A549 (cell line): ENCODE measurements around the gene HAUS8. TPM values are rescaled to one million over a fixed set of nuclear protein-coding genes. Genes with fewer than 3 reads are reported as not detected.

Source experiments
- ATAC-seq, 2 experiments: fragments of 200-7000 bp in 1 of 2; fragments of >200 bp in 1 of 2; cut with Nextera tagmentation in 1 of 2; cut with Tn5 transposase in 1 of 2; 3 replicates each; pipeline versions ENCODE4 v1.8.0 to v1.9.1; 2018 to 2020; ENCODE audit warnings: mild to moderate bottlenecking in 1 of 2, moderate library complexity in 1 of 2
- CTCF ChIA-PET: fragments of 300-600 bp; sonication (Branson Sonifier 250); formaldehyde crosslinking; extraction: SDS; loops from one replicate; lab custom pipeline; 2021; ENCODE audit warnings: antibody characterized with exemption, inconsistent platforms; lab: Yijun Ruan, JAX
- POLR2A ChIA-PET: fragments of 350-600 bp; formaldehyde crosslinking; extraction: SDS; loops from one replicate; lab custom pipeline; 2021; ENCODE audit warnings: antibody characterized with exemption, inconsistent platforms; lab: Yijun Ruan, JAX
- DNase-seq, 2 experiments: peaks; one replicate each; pipeline versions ENCODE4 v3.0.0 to v3.0.0-alpha.2; 2011 to 2016; ENCODE audit warnings: low read depth in 1 of 2, low spot score in 1 of 2
- FAIRE-seq: peaks from 2 replicates; lab custom pipeline; 2011; peaks lifted over from hg19 to GRCh38; lab: Jason Lieb, UNC
- H3K27ac ChIP-seq, 2 experiments: fragments of >200 bp; sonication (Bioruptor Twin); formaldehyde crosslinking; 3 replicates each; pipeline ENCODE4 v1.5.1; 2016 to 2017
- H3K4me1 ChIP-seq: fragments of >200 bp; sonication (Bioruptor Twin); formaldehyde crosslinking; 3 replicates; pipeline ENCODE4 v1.6.1; 2016
- H3K4me2 ChIP-seq: fragments of >200 bp; sonication (Bioruptor Twin); formaldehyde crosslinking; 3 replicates; pipeline ENCODE4 v1.6.1; 2016
- H3K4me3 ChIP-seq: fragments of >200 bp; sonication (Bioruptor Twin); formaldehyde crosslinking; 3 replicates; pipeline ENCODE4 v1.5.1; 2016
- H3K9me3 ChIP-seq: fragments of >200 bp; sonication (Bioruptor Twin); formaldehyde crosslinking; 3 replicates; pipeline ENCODE4 v1.6.1; 2016
- BHLHE40 ChIP-seq: IDR thresholded peaks from 2 replicates; pipeline ENCODE4 v1.6.1; 2012; ENCODE audit warnings: low read depth, low read length, inconsistent platforms
- CBX2 ChIP-seq: fragments of 200-600 bp; sonication (generic); IDR thresholded peaks from 2 replicates; pipeline ENCODE4 v1.6.1; 2016; ENCODE audit warnings: low read depth, mild to moderate bottlenecking, borderline replicate concordance
- CEBPB ChIP-seq, 2 experiments: fragments of >200 bp in 1 of 2; sonication (Bioruptor Twin) in 1 of 2; formaldehyde crosslinking in 1 of 2; IDR thresholded peaks; 2 replicates each; pipeline ENCODE4 v1.6.1; 2012 to 2016
- CHD2 ChIP-seq: fragments of 150-350 bp; IDR thresholded peaks from 2 replicates; pipeline ENCODE4 v1.6.1; 2014; ENCODE audit warnings: low read length; ENCODE audit not compliant: partially characterized antibody
- CHD4 ChIP-seq: fragments of 200-600 bp; sonication (generic); IDR thresholded peaks from 2 replicates; pipeline ENCODE4 v1.6.1; 2016; ENCODE audit warnings: antibody characterized with exemption, mild to moderate bottlenecking, borderline replicate concordance
- EHMT2 ChIP-seq: fragments of 200-600 bp; sonication (generic); IDR thresholded peaks from 2 replicates; pipeline ENCODE4 v1.6.1; 2016; ENCODE audit warnings: antibody characterized with exemption, low read depth, mild to moderate bottlenecking, moderate library complexity
- ELK1 ChIP-seq: fragments of 150-350 bp; IDR thresholded peaks from 2 replicates; pipeline ENCODE4 v1.6.1; 2014; ENCODE audit warnings: low read depth, mild to moderate bottlenecking, low read length
- GATA3 ChIP-seq: IDR thresholded peaks from 2 replicates; pipeline ENCODE4 v1.6.1; 2012; ENCODE audit warnings: borderline replicate concordance
- HDAC2 ChIP-seq: fragments of 200-600 bp; sonication (generic); IDR thresholded peaks from 2 replicates; pipeline ENCODE4 v1.6.1; 2016
- HES2 ChIP-seq: fragments of >200 bp; sonication (Bioruptor Twin); formaldehyde crosslinking; IDR thresholded peaks from 2 replicates; pipeline ENCODE4 v1.6.1; 2016
- HEYL ChIP-seq: fragments of 250-450 bp; sonication (Bioruptor Pico); IDR thresholded peaks from 2 replicates; pipeline ENCODE4 v1.8.0; 2021; ENCODE audit warnings: mild to moderate bottlenecking, moderate library complexity
- HMGXB4 ChIP-seq: fragments of 250-450 bp; sonication (Bioruptor Pico); IDR thresholded peaks from 2 replicates; pipeline ENCODE4 v1.5.0; 2021; ENCODE audit warnings: mild to moderate bottlenecking, moderate library complexity, borderline replicate concordance
- HOXA7 ChIP-seq: fragments of 250-450 bp; sonication (Bioruptor Pico); IDR thresholded peaks from 2 replicates; pipeline ENCODE4 v1.5.0; 2020; ENCODE audit warnings: mild to moderate bottlenecking, moderate library complexity
- HOXB5 ChIP-seq: fragments of 250-450 bp; sonication (Bioruptor Pico); IDR thresholded peaks from 2 replicates; pipeline ENCODE4 v1.5.0; 2020; ENCODE audit warnings: mild to moderate bottlenecking, moderate library complexity
- KDM5A ChIP-seq: fragments of 200-600 bp; sonication (generic); IDR thresholded peaks from 2 replicates; pipeline ENCODE4 v1.6.1; 2016; ENCODE audit warnings: antibody characterized with exemption, mild to moderate bottlenecking
- PBX3 ChIP-seq: IDR thresholded peaks from 2 replicates; pipeline ENCODE4 v1.6.1; 2012
- PHF8 ChIP-seq: fragments of 200-600 bp; sonication (generic); IDR thresholded peaks from 2 replicates; pipeline ENCODE4 v1.6.1; 2016; ENCODE audit warnings: low read depth, mild to moderate bottlenecking, antibody characterized with exemption, moderate library complexity, borderline replicate concordance
- RARB ChIP-seq: fragments of 250-450 bp; sonication (Bioruptor Pico); IDR thresholded peaks from 2 replicates; pipeline ENCODE4 v1.8.0; 2021; ENCODE audit warnings: mild to moderate bottlenecking, moderate library complexity
- RCOR1 ChIP-seq: fragments of 150-350 bp; IDR thresholded peaks from 2 replicates; pipeline ENCODE4 v1.6.1; 2014; ENCODE audit warnings: antibody characterized with exemption, low read length, low read depth
- RNF2 ChIP-seq: fragments of 200-600 bp; sonication (generic); IDR thresholded peaks from 2 replicates; pipeline ENCODE4 v1.6.1; 2016; ENCODE audit warnings: low read depth, mild to moderate bottlenecking, antibody characterized with exemption, moderate library complexity, borderline replicate concordance
- USF2 ChIP-seq: fragments of 450-650 bp; IDR thresholded peaks from 2 replicates; pipeline ENCODE4 v1.6.1; 2014; ENCODE audit warnings: antibody characterized with exemption
- ZC3H11A ChIP-seq: fragments of 450-650 bp; IDR thresholded peaks from 2 replicates; pipeline ENCODE4 v1.6.1; 2014; ENCODE audit warnings: antibody characterized with exemption, mild to moderate bottlenecking
- WGBS: methylation state at CpG from one replicate; pipeline ENCODE4 v1.1.6; 2017; ENCODE audit errors: missing lambda C conversion rate; 5-methylcytosine and 5-hydroxymethylcytosine counted together
- polyA plus RNA-seq, 4 experiments: library from polyadenylated mRNA; depleted of rRNA in 3 of 4; stranded (reverse); fragments of >200 nt; fragmentation: RNase III in 1 of 4; extraction: RNeasy Plus Mini Kit Qiagen cat#74134 plus additional on column Dnase treatment in 1 of 4; gene quantifications; 2 replicates in 3 of 4; 3 replicates in 1 of 4; pipeline ENCODE4 v1.2.3, GENCODE V29; 2011 to 2017

The HAUS8 gene
- polyA plus RNA-seq, 2 of the 4 experiments (the other 2 are of a cell fraction), result 15.1 to 16.2 TPM

GRCh38 chr19:17113127-17113785 is 38.0 kb upstream of the HAUS8 start:
- H3K27ac ChIP-seq, result no peak overlapping the region
- FAIRE-seq, result no peak
- no peaks in the 10 kb centered on the region for H3K9me3 ChIP-seq
- TF ChIP-seq USF2, result no peak
- TF ChIP-seq HOXA7 (CRISPR knock-in tag), result no peak
- no peak for TF ChIP-seq CHD4
- no peak for TF ChIP-seq HOXB5 (CRISPR knock-in tag)
- TF ChIP-seq ZC3H11A, result no peak
- TF ChIP-seq BHLHE40, result no peak
- no peak for TF ChIP-seq HDAC2
- no peak for TF ChIP-seq PBX3
- TF ChIP-seq RNF2, result no peak
- no peak for TF ChIP-seq GATA3
- TF ChIP-seq CBX2, result no peak
- no peak for TF ChIP-seq ELK1
- TF ChIP-seq HEYL, result no peak
- no peak for TF ChIP-seq RCOR1
- TF ChIP-seq CHD2, result no peak
- TF ChIP-seq HES2, result no peak
- no peak for TF ChIP-seq KDM5A
- TF ChIP-seq PHF8, result no peak
- TF ChIP-seq RARB (CRISPR knock-in tag), result no peak
- TF ChIP-seq HMGXB4 (CRISPR knock-in tag), result no peak
- no peak for ATAC-seq
- H3K4me3 ChIP-seq, result no peak overlapping the region
- no peak overlapping the region for H3K4me2 ChIP-seq
- CTCF ChIA-PET, result no interaction called here
- peaks cover 12% of the 10 kb centered on the region for H3K4me1 ChIP-seq
- POLR2A ChIA-PET, result no interaction called here
- WGBS, result 90% methylated on average over 14 of the region's 17 CpGs
- DNase-seq, result no peak

GRCh38 chr19:17112700-17113099 is 37.4 kb upstream of the HAUS8 start:
- Histone ChIP-seq H3K4me2 (no peak overlapping the region), H3K4me3 (no peak overlapping the region), H3K9me3 (no peaks in the 10 kb centered on the region), H3K4me1 (peaks cover 15% of the 10 kb centered on the region), H3K27ac (no peak overlapping the region)
- ATAC-seq (no peak), DNase-seq (no peak), FAIRE-seq (no peak)
- ChIA-PET POLR2A (no interaction called here), CTCF (no interaction called here)
- TF ChIP-seq GATA3, result no peak
- no peak for TF ChIP-seq EHMT2
- no peak for TF ChIP-seq CEBPB (IDR thresholded peaks at IDR 0.05)
- WGBS, result 91% methylated on average over 7 of the region's 7 CpGs
